Fibroblast of lung (primary cell): ENCODE data around the gene ANKRD52. TPM values are rescaled to one million over a fixed set of nuclear protein-coding genes. Genes with fewer than 3 reads are reported as not detected.

Source experiments
- DNase-seq, 2 donors: peaks; one replicate each; pipeline versions ENCODE4 v3.0.0 to v3.0.0-alpha.2; 2010; ENCODE audit warnings: low read depth in 2 of 2
- H2AFZ ChIP-seq: 2 replicates; pipeline ENCODE4 v1.5.1; 2012; ENCODE audit warnings: low read length, control low read depth, inconsistent platforms
- H3K27ac ChIP-seq: 2 replicates; pipeline ENCODE4 v1.5.1; 2011; ENCODE audit warnings: low read length, control low read depth; ENCODE audit not compliant: insufficient read depth
- H3K27me3 ChIP-seq: 2 replicates; pipeline ENCODE4 v1.5.1; 2011; ENCODE audit warnings: mild to moderate bottlenecking, low read length; ENCODE audit not compliant: control insufficient read depth, insufficient read depth
- H3K36me3 ChIP-seq: 2 replicates; pipeline ENCODE4 v1.5.1; 2011; ENCODE audit warnings: low read length; ENCODE audit not compliant: control insufficient read depth, insufficient read depth
- H3K4me1 ChIP-seq: 2 replicates; pipeline ENCODE4 v1.5.1; 2011; ENCODE audit warnings: low read length; ENCODE audit not compliant: control insufficient read depth, insufficient read depth; ENCODE audit errors: extremely low read depth
- H3K4me2 ChIP-seq: 2 replicates; pipeline ENCODE4 v1.5.1; 2011; ENCODE audit warnings: low read length, control low read depth; ENCODE audit not compliant: insufficient read depth; ENCODE audit errors: extremely low read depth
- H3K4me3 ChIP-seq, 4 experiments: fragments of 200-600 bp in 1 of 4; sonication (generic) in 1 of 4; replicated peaks in 1 of 4; 2 replicates each; pipeline ENCODE4 v1.5.1; 2011 to 2016; ENCODE audit warnings: low read length in 4 of 4, low read depth in 3 of 4, mild to moderate bottlenecking in 3 of 4, control low read depth in 2 of 4, inconsistent platforms in 1 of 4, mixed read lengths in 1 of 4; ENCODE audit not compliant: insufficient read depth in 1 of 4; ENCODE audit errors: control extremely low read depth in 1 of 4
- H3K79me2 ChIP-seq: 2 replicates; pipeline ENCODE4 v1.5.1; 2012; ENCODE audit warnings: mild to moderate bottlenecking, low read length, inconsistent platforms; ENCODE audit not compliant: control insufficient read depth, insufficient read depth
- H3K9ac ChIP-seq: 2 replicates; pipeline ENCODE4 v1.5.1; 2011; ENCODE audit warnings: mild to moderate bottlenecking, low read length, control low read depth; ENCODE audit not compliant: insufficient read depth
- H3K9me3 ChIP-seq: 2 replicates; pipeline ENCODE4 v1.5.1; 2012; ENCODE audit warnings: low read depth, low read length; ENCODE audit not compliant: control insufficient read depth, insufficient read depth
- H4K20me1 ChIP-seq: 2 replicates; pipeline ENCODE4 v1.5.1; 2011; ENCODE audit warnings: low read length; ENCODE audit not compliant: control insufficient read depth, insufficient read depth; ENCODE audit errors: extremely low read depth
- CTCF ChIP-seq, 2 donors: IDR thresholded peaks in 1 of 2; conservative IDR thresholded peaks in 1 of 2; 1 replicate in 1 of 2; 2 replicates in 1 of 2; pipeline ENCODE4 v1.5.1; 2011 to 2012; ENCODE audit warnings: low read length in 2 of 2, control low read depth in 1 of 2, inconsistent platforms in 1 of 2, low read depth in 1 of 2, mild to moderate bottlenecking in 1 of 2
- EZH2 ChIP-seq: IDR thresholded peaks from 2 replicates; pipeline ENCODE4 v1.5.1; 2012; ENCODE audit warnings: low read length, control low read depth, mild to moderate bottlenecking; ENCODE audit errors: missing control alignments
- polyA plus RNA-seq, 2 donors: library from polyadenylated mRNA; depleted of rRNA in 1 of 2; stranded (reverse) in 1 of 2; unstranded in 1 of 2; fragments of >200 nt; gene quantifications; 2 replicates each; pipeline ENCODE4 v1.2.1, GENCODE V29; 2011 to 2012; ENCODE audit warnings: missing spikeins in 1 of 2
- total RNA-seq: library from RNA; depleted of rRNA; stranded (reverse); fragments of >200 nt; gene quantifications from 2 replicates; pipeline ENCODE4 v1.2.1, GENCODE V29; 2014

The ANKRD52 gene
- total and polyA plus RNA-seq, 2 donors (not counting 1 experiment from before 2014, with no cell fraction given), result 12.2 to 14.9 TPM

GRCh38 chr12:56244494-56244893, 13.7 kb downstream of the ANKRD52 start:
- Histone ChIP-seq H3K27ac (no peak overlapping the region), H3K9me3 (no peaks in the 10 kb centered on the region), H2AFZ (no peak overlapping the region), H3K36me3 (peaks cover 58% of the 10 kb centered on the region), H3K4me2 (no peak overlapping the region), H4K20me1 (no peaks in the 10 kb centered on the region), H3K79me2 (no peaks in the 10 kb centered on the region), H3K27me3 (no peaks in the 10 kb centered on the region), H3K9ac (no peak overlapping the region), H3K4me3 (no peak overlapping the region), H3K4me1 (no peaks in the 10 kb centered on the region)
- TF ChIP-seq EZH2, result no peak
- no peak for TF ChIP-seq CTCF (conservative IDR thresholded peaks at IDR 0.05 in 1 of 2, IDR thresholded peaks at IDR 0.05 in 1 of 2; ENCODE audit: low read depth in 1 of 2, low read length in 2 of 2)
- no peak for DNase-seq

- TF ChIP-seq CTCF (conservative IDR thresholded peaks at IDR 0.05 in 1 of 2, IDR thresholded peaks at IDR 0.05 in 1 of 2; ENCODE audit: low read depth in 1 of 2, low read length in 2 of 2) (no peak), EZH2 (no peak)
- H3K9me3 ChIP-seq, result no peaks in the 10 kb centered on the region
- no peaks in the 10 kb centered on the region for H3K27me3 ChIP-seq
- H3K27ac ChIP-seq, result no peak overlapping the region
- H3K4me1 ChIP-seq, result no peaks in the 10 kb centered on the region
- no peak overlapping the region for H3K4me2 ChIP-seq
- H3K36me3 ChIP-seq, result peaks cover 54% of the 10 kb centered on the region
- H2AFZ ChIP-seq, result no peak overlapping the region
- H4K20me1 ChIP-seq, result no peaks in the 10 kb centered on the region
- H3K4me3 ChIP-seq, result no peak overlapping the region
- no peak overlapping the region for H3K9ac ChIP-seq
- H3K79me2 ChIP-seq, result no peaks in the 10 kb centered on the region
- peak in 1 of 2 donors; percentile 27 for DNase-seq
Measured at GRCh38 chr12:56243731-56244181, 14.4 kb downstream of the ANKRD52 start.

- Histone ChIP-seq H2AFZ (no peak overlapping the region), H3K36me3 (peaks cover 50% of the 10 kb centered on the region), H3K9ac (no peak overlapping the region), H3K9me3 (no peaks in the 10 kb centered on the region), H3K27me3 (no peaks in the 10 kb centered on the region), H3K79me2 (no peaks in the 10 kb centered on the region), H3K4me3 (no peak overlapping the region), H3K4me2 (no peak overlapping the region), H3K4me1 (no peaks in the 10 kb centered on the region), H4K20me1 (no peaks in the 10 kb centered on the region), H3K27ac (no peak overlapping the region)
- no peak for DNase-seq
- no peak for TF ChIP-seq CTCF (conservative IDR thresholded peaks at IDR 0.05 in 1 of 2, IDR thresholded peaks at IDR 0.05 in 1 of 2; ENCODE audit: low read depth in 1 of 2, low read length in 2 of 2)
- TF ChIP-seq EZH2, result no peak
Measured at GRCh38 chr12:56242986-56243385, 15.2 kb downstream of the ANKRD52 start.
